T-cell (primary cell): ENCODE data around the gene TFEB. TPM values are rescaled to one million over a fixed set of nuclear protein-coding genes. Genes with fewer than 3 reads are reported as not detected.

Experiments used
- ATAC-seq, 4 experiments: fragments of 200-7000 bp in 3 of 4; fragments of 150-1000 bp in 1 of 4; cut with Tn5 transposase; replicated peaks in 1 of 4; 1 replicate in 3 of 4; 2 replicates in 1 of 4; pipeline ENCODE4 v1.10.0; 2021; ENCODE audit warnings: moderate library complexity in 3 of 4, mild to moderate bottlenecking in 2 of 4, moderate number of reproducible peaks in 1 of 4
- CTCF ChIA-PET, 2 donors: fragments of 300-600 bp; sonication (Branson Sonifier 250); formaldehyde crosslinking; loops; one replicate each; lab custom pipeline; 2022; ENCODE audit warnings: antibody characterized with exemption in 2 of 2; lab: Charles Lee
- POLR2A ChIA-PET, 2 donors: fragments of 300-600 bp; sonication (Branson Sonifier 250); formaldehyde crosslinking; loops; one replicate each; lab custom pipeline; 2022; ENCODE audit warnings: antibody characterized with exemption in 2 of 2; lab: Charles Lee
- DNase-seq, 35 experiments: peaks; one replicate each; pipeline versions ENCODE4 v3.0.0 to v3.0.0-alpha.2; 2013 to 2023
- H3K27ac ChIP-seq: one replicate; pipeline ENCODE4 v1.5.1; 2013; ENCODE audit warnings: low read length
- H3K27me3 ChIP-seq, 2 experiments: replicated peaks in 1 of 2; 1 replicate in 1 of 2; 2 replicates in 1 of 2; pipeline versions ENCODE4 v1.6.1 to v1.7.0; 2013; ENCODE audit warnings: low read length in 1 of 2, mixed read lengths in 1 of 2; ENCODE audit not compliant: control insufficient read depth in 2 of 2, insufficient read depth in 2 of 2; ENCODE audit errors: extremely low read depth in 1 of 2
- H3K36me3 ChIP-seq, 2 donors: 1 replicate in 1 of 2; 2 replicates in 1 of 2; pipeline versions ENCODE4 v1.6.1 to v1.7.0; 2013; ENCODE audit warnings: low read length in 1 of 2; ENCODE audit not compliant: control insufficient read depth in 2 of 2, insufficient read depth in 1 of 2; ENCODE audit errors: extremely low read depth in 1 of 2
- H3K4me1 ChIP-seq, 2 experiments: 1 replicate in 1 of 2; 2 replicates in 1 of 2; pipeline versions ENCODE4 v1.6.1 to v1.7.0; 2013; ENCODE audit warnings: low read length in 2 of 2, mixed read lengths in 1 of 2; ENCODE audit not compliant: insufficient read depth in 2 of 2, control insufficient read depth in 1 of 2; ENCODE audit errors: extremely low read depth in 1 of 2
- H3K4me3 ChIP-seq, 2 donors: 1 replicate in 1 of 2; 2 replicates in 1 of 2; pipeline versions ENCODE4 v1.5.1 to v1.7.0; 2013; ENCODE audit warnings: mild to moderate bottlenecking in 2 of 2, low read length in 1 of 2, moderate library complexity in 1 of 2; ENCODE audit not compliant: control insufficient read depth in 1 of 2; ENCODE audit errors: extremely low read depth in 1 of 2
- H3K9me3 ChIP-seq: 2 replicates; pipeline ENCODE4 v1.7.0; 2013
- H3K27ac Mint-ChIP-seq, 2 donors: one replicate each; pipeline ENCODE4 v1.8.0; 2020 to 2021; ENCODE audit warnings: mild to moderate bottlenecking in 2 of 2, mixed read lengths in 2 of 2
- H3K27me3 Mint-ChIP-seq, 2 donors: one replicate each; pipeline ENCODE4 v1.8.0; 2021 to 2022; ENCODE audit warnings: mixed read lengths in 2 of 2
- H3K36me3 Mint-ChIP-seq: one replicate; pipeline ENCODE4 v1.8.0; 2021; ENCODE audit warnings: mixed read lengths
- H3K4me1 Mint-ChIP-seq, 3 donors: one replicate each; pipeline ENCODE4 v1.8.0; 2020 to 2022; ENCODE audit warnings: mixed read lengths in 3 of 3, mild to moderate bottlenecking in 1 of 3
- H3K4me3 Mint-ChIP-seq, 3 donors: one replicate each; pipeline ENCODE4 v1.8.0; 2020 to 2022; ENCODE audit warnings: mild to moderate bottlenecking in 3 of 3, mixed read lengths in 3 of 3, moderate library complexity in 3 of 3
- H3K9me3 Mint-ChIP-seq, 3 donors: one replicate each; pipeline ENCODE4 v1.8.0; 2020 to 2022; ENCODE audit warnings: mixed read lengths in 3 of 3
- WGBS: methylation state at CpG from one replicate; pipeline ENCODE4 v1.1.5; 2013; ENCODE audit warnings: missing lambda C conversion rate; ENCODE audit not compliant: insufficient coverage; 5-methylcytosine and 5-hydroxymethylcytosine counted together
- total RNA-seq, 35 experiments: library from RNA in 6 of 35; stranded (reverse) in 6 of 35; fragments of 120-200 nt in 1 of 35; gene quantifications; one replicate each; pipeline versions ENCODE4 v1.2.1 to v1.2.4 and lab custom pipeline; 2013 to 2026

Gene TFEB
- total RNA-seq, 5 donors from 2014 or later (not counting 1 experiment from before 2014, with no cell fraction given) = 18.9 to 28.1 (median 19.5) TPM

DNA sequence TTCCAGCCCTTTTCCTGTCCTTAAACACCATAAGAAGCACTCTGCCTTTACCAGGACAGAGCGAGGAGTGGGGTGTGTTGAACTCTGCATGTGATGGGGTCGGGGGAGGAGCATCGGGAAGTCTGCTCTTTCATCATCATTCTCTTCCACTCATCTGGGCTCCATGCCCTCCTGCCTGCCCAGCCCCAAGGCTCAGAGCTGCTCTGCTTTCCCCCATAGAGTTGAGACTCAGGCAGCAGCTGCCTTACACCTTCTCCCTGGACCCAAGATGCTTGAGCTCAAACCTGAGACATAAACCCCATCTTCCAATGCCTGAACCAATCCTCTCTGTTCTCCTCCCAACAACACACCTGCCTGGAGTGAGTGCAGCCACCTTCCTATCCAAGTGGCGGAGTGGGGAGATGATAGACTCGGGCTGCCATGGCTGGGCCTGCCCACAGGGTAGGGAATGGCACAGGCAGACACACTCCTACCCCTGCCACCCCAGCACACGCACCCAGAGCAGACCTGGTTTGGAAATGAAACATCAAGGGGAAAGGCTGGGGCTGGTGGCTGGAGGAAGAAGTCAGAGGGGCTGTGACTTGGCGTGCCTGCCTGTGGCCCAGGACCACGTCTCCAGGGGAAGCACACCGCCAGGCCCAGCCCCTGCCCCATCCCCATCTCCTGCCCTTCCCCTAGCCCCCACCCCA lies 28.4 kb downstream of the TFEB start:
- H3K4me3 Mint-ChIP-seq = peak overlapping the region in 2 of 3 donors; percentile 39 to 75
- no peaks in the 10 kb centered on the region for H3K9me3 Mint-ChIP-seq
- H3K4me3 ChIP-seq = peak overlapping the region in 1 of 2 donors; percentile 27
- no peaks in the 10 kb centered on the region for H3K27me3 ChIP-seq
- H3K27me3 Mint-ChIP-seq = no peaks in the 10 kb centered on the region
- no peaks in the 10 kb centered on the region for H3K9me3 ChIP-seq
- no peaks in the 10 kb centered on the region for H3K36me3 ChIP-seq
- ATAC-seq (no peak), DNase-seq (peak in 1 of 35 experiments; percentile 12)
- H3K4me1 ChIP-seq = peaks cover 23 to 39% of the 10 kb centered on the region in 2 experiments
- no CpG with 5 or more reads among the region's 9 CpGs for WGBS
- no peaks in the 10 kb centered on the region for H3K36me3 Mint-ChIP-seq
- POLR2A ChIA-PET = interaction anchor here in 1 of 2 donors (0.5 kb wide), 1 partner anchor 30 kb away, joined by 4 read pairs; no protein-coding TSS in a partner anchor
- H3K4me1 Mint-ChIP-seq = peaks cover 30 to 55% (median 39%) of the 10 kb centered on the region in 3 donors
- CTCF ChIA-PET = interaction anchor here (0.6 to 1.3 kb wide), 5 partner anchors 9 to 81 kb away, joined by 3 to 4 read pairs (median 3); partner anchors contain the start of gene TOMM6 (in 1 of the 2)
- no peak overlapping the region for H3K27ac ChIP-seq
- H3K27ac Mint-ChIP-seq = peak overlapping the region; percentile 86 to 90

DNA sequence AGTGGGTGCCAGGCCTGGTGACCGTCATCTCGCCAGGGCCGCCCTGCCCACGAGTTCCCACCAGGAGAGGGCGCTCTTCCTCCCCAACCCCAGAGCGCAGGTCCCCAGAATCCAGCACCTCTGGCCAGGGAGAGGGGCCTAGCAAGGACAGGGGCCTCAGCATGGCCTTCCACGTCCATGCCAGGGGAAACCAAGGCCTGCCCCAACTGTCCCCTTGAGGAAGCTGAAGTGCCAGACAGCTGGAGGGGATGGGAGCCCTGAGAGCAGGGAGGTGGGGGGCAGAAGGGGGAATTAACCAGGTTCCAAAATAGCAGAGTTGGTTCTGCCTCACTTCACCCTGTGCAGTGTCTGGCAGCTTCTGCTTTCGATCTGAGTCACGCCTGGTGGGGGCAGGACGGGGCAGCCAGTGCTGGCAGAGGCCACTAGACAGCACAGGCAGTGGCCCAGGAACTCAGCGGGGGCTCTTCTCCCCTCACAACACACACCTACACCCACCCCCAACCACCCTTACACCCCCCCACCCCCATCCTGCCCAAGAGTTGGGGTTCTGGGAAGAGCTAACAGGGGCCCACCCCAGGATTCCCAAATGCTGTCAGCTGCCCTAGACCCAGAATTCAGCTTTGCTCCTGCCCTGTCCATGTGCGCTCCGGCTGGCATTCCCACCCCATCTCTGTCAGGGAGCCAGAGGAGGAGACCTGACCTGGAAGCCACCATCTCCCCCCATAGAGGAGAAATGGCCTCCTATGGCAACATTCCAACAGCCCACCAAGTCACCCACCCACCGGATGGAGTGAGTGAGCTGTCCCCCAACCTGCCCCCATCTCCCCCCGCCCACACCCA lies 29.2 kb downstream of the TFEB start:
- Mint-ChIP-seq H3K4me3 (peak overlapping the region in 2 of 3 donors; percentile 17 to 75), H3K27me3 (no peaks in the 10 kb centered on the region), H3K9me3 (no peaks in the 10 kb centered on the region), H3K36me3 (no peaks in the 10 kb centered on the region), H3K27ac (peak overlapping the region in 1 of 2 donors; percentile 90), H3K4me1 (peaks cover 33 to 56% (median 39%) of the 10 kb centered on the region in 3 donors)
- H3K27ac ChIP-seq = peak overlapping the region; percentile 0
- ChIA-PET POLR2A (interaction anchor here in 1 of 2 donors (0.5 kb wide), 1 partner anchor 30 kb away, joined by 4 read pairs; no protein-coding TSS in a partner anchor), CTCF (interaction anchor here (0.6 to 1.3 kb wide), 4 partner anchors 10 to 81 kb away, joined by 3 to 4 read pairs (median 3); partner anchors contain the start of gene TOMM6 (in 1 of the 2))
- H3K4me1 ChIP-seq = peaks cover 23 to 39% of the 10 kb centered on the region in 2 experiments
- H3K9me3 ChIP-seq = no peaks in the 10 kb centered on the region
- no peak overlapping the region for H3K4me3 ChIP-seq
- DNase-seq (peak in 32 of 35 experiments; percentile 19 to 74 (median 44)), ATAC-seq (peak; percentile 54 to 63 (median 59))
- 21% methylated on average over 7 of the region's 15 CpGs for WGBS
- H3K36me3 ChIP-seq = no peaks in the 10 kb centered on the region
- no peaks in the 10 kb centered on the region for H3K27me3 ChIP-seq

DNA sequence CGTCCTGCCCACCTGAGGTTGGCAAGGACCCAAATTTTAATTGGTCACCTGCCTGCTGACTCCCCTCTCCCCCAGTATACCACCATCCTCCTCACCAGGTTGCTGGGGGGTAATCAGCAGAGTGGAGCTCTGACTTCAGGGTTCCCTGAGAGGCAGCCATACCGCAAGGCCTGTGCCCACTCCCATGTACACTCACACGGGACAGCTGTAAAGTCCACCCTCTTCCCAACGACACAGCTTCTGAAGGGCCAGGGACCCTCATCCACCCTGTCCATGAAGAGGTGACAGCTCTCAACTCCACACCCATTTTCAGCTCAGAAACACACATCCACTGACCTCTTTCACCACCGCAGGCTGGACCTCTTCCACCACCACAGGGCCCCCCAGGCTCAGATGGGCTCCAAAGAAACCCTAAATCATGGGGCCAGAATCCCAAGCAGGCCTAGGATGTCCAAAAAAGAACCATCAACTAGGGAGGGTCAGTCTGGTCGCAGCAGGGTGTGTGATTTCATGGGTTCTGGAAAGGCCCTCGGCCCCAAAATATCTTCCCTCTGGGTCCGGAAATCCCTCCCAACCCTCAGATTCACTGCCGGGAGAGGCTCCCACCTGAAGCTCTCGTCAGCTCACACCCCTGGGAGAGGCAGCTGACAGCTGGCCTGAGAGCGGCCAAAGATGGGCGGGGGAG lies 30.0 kb downstream of the TFEB start:
- Mint-ChIP-seq H3K9me3 (no peaks in the 10 kb centered on the region), H3K4me3 (no peak overlapping the region), H3K27ac (peak overlapping the region in 1 of 2 donors; percentile 70), H3K36me3 (no peaks in the 10 kb centered on the region), H3K27me3 (no peaks in the 10 kb centered on the region), H3K4me1 (peaks cover 31 to 58% (median 37%) of the 10 kb centered on the region in 3 donors)
- no peak overlapping the region for H3K4me3 ChIP-seq
- DNase-seq = no peak
- peak overlapping the region; percentile 0 for H3K27ac ChIP-seq
- H3K4me1 ChIP-seq = peaks cover 23 to 39% of the 10 kb centered on the region in 2 experiments
- no peaks in the 10 kb centered on the region for H3K27me3 ChIP-seq
- H3K36me3 ChIP-seq = no peaks in the 10 kb centered on the region
- H3K9me3 ChIP-seq = no peaks in the 10 kb centered on the region
- ChIA-PET POLR2A (no interaction called here), CTCF (interaction anchor here in 1 of 2 donors (1.2 to 1.3 kb wide), 2 partner anchors 17 to 29 kb away, joined by 3 to 4 read pairs; no protein-coding TSS in a partner anchor)
- ATAC-seq = no peak
- WGBS = 81% methylated on average over 9 of the region's 12 CpGs

DNA sequence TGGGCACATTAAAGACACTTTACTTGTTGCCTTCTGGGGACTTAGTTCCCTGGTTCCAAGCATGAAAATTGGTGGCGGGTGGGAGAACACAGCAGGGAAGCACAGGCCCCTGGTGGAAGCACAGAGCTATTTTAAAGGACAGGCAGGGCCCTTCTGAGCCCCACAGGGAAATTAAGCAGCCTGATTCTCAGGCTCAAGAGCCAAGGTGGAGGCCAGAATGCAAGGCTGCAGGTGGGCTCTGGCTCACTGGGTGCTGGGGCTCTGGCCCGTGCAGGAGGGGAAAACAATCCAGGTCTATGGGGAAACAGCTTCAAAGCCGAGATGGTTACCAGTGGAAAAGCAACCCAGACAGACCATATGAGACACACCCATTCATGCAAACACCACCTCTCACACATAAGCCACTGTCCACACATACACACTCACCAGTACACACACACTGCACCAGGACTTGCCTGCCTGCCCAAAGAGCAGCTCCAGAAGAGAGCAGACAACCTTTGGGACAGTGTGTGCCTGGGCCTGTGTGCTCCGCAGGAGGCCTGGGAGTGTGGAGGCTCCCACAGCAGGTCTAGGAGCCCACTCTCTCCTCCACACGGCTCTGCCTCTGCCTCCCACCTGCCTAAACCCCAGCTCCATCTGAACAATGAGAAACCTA lies 30.6 kb downstream of the TFEB start:
- WGBS = 88% methylated on average over 4 of the region's 5 CpGs

DNA sequence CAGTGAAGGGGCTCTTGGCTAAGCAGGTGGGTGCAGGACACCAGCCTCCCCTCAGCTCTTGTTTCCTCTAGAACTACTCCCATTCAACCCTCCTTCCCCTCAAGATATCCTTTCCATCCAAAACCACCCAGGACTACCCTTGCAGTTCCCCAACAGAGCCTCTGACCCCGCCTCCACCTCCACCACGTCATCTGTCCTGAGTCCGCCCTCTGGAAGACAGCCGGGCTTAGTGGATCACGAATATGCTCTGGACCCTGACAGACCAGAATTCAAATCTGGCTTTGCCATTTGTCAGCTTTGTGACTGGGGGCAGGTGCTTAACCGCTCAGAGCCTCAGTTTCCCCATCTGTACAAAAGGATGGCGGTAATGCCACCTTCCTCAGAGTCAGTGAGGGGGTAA lies 31.4 kb downstream of the TFEB start:
- no peak overlapping the region for H3K27ac ChIP-seq
- H3K27me3 ChIP-seq = no peaks in the 10 kb centered on the region
- no peak for DNase-seq
- Mint-ChIP-seq H3K4me1 (peaks cover 31 to 55% (median 35%) of the 10 kb centered on the region in 3 donors), H3K36me3 (no peaks in the 10 kb centered on the region), H3K27ac (no peak overlapping the region), H3K27me3 (no peaks in the 10 kb centered on the region), H3K4me3 (no peak overlapping the region), H3K9me3 (no peaks in the 10 kb centered on the region)
- ChIA-PET CTCF (interaction anchor here in 1 of 2 donors (0.7 to 1.2 kb wide), 2 partner anchors 31 to 72 kb away, joined by 3 read pairs; no protein-coding TSS in a partner anchor), POLR2A (no interaction called here)
- no peaks in the 10 kb centered on the region for H3K9me3 ChIP-seq
- H3K4me3 ChIP-seq = no peak overlapping the region
- WGBS = 93% methylated on average over 7 of the region's 7 CpGs
- no peaks in the 10 kb centered on the region for H3K36me3 ChIP-seq
- H3K4me1 ChIP-seq = peaks cover 23 to 39% of the 10 kb centered on the region in 2 experiments
- ATAC-seq = no peak

More for the DNA sequence above, 30.6 kb downstream of the TFEB start:
- no peak for ATAC-seq
- ChIA-PET POLR2A (no interaction called here), CTCF (interaction anchor here in 1 of 2 donors (1.2 kb wide), 1 partner anchor 30 kb away, joined by 3 read pairs; no protein-coding TSS in a partner anchor)
- no peak for DNase-seq
- Mint-ChIP-seq H3K36me3 (no peaks in the 10 kb centered on the region), H3K4me1 (peaks cover 31 to 59% (median 37%) of the 10 kb centered on the region in 3 donors), H3K4me3 (no peak overlapping the region), H3K27ac (no peak overlapping the region), H3K27me3 (no peaks in the 10 kb centered on the region), H3K9me3 (no peaks in the 10 kb centered on the region)
- no peak overlapping the region for H3K4me3 ChIP-seq
- H3K9me3 ChIP-seq = no peaks in the 10 kb centered on the region
- peaks cover 23 to 39% of the 10 kb centered on the region in 2 experiments for H3K4me1 ChIP-seq
- no peak overlapping the region for H3K27ac ChIP-seq
- no peaks in the 10 kb centered on the region for H3K27me3 ChIP-seq
- no peaks in the 10 kb centered on the region for H3K36me3 ChIP-seq
